ENCODE data around the gene MT1HL1.

GRCh38 chr1:236979149-236979900 lies 24.9 kb downstream of the MT1HL1 start:
- TF ChIP-seq EZH2 (IDR thresholded peaks at IDR 0.05; ENCODE audit: low read length, unreplicated experiment) (no peak), CTCF (conservative IDR thresholded peaks at IDR 0.05; ENCODE audit: low read depth, low read length) (no peak)

All from PC-3 (cell line).